GM23338 (cell line): Measurements from ENCODE around the gene SIL1. TPM values are rescaled to one million over a fixed set of nuclear protein-coding genes. Genes with fewer than 3 reads are reported as not detected.
"Not testable (repeated sequence)": the region's sequence is repeated elsewhere in the genome, so short reads cannot be mapped to it uniquely, and the experiment has no call there.

Experiments used
- ATAC-seq: fragments of 200-7000 bp; cut with Tn5 transposase; 3 replicates; pipeline ENCODE4 v1.9.1; 2020
- DNase-seq: peaks from one replicate; pipeline ENCODE4 v3.0.0-alpha.2; 2015; ENCODE audit warnings: low spot score
- H2AFZ ChIP-seq: fragments of 200-600 bp; sonication (generic); 2 replicates; pipeline ENCODE4 v1.8.0; 2016; ENCODE audit warnings: antibody characterized with exemption, mild to moderate bottlenecking, moderate library complexity
- H3F3A ChIP-seq: fragments of 200-600 bp; sonication (generic); replicated peaks from 2 replicates; pipeline ENCODE4 v1.8.0; 2017; ENCODE audit warnings: antibody characterized with exemption, mixed run types, low read depth
- H3K27ac ChIP-seq: fragments of 200-600 bp; sonication (generic); 2 replicates; pipeline ENCODE4 v1.6.1; 2016; ENCODE audit warnings: low read depth
- H3K27me3 ChIP-seq: fragments of 200-600 bp; sonication (generic); 2 replicates; pipeline ENCODE4 v1.8.0; 2016; ENCODE audit warnings: mild to moderate bottlenecking, mixed run types, moderate library complexity; ENCODE audit not compliant: insufficient read depth
- H3K36me3 ChIP-seq: fragments of 200-600 bp; sonication (generic); 2 replicates; pipeline ENCODE4 v1.8.0; 2016; ENCODE audit warnings: mild to moderate bottlenecking; ENCODE audit not compliant: insufficient read depth
- H3K4me1 ChIP-seq: fragments of 200-600 bp; sonication (generic); 2 replicates; pipeline ENCODE4 v1.8.0; 2016; ENCODE audit warnings: mild to moderate bottlenecking, moderate library complexity; ENCODE audit not compliant: insufficient read depth
- H3K4me2 ChIP-seq: fragments of 200-600 bp; sonication (generic); 2 replicates; pipeline ENCODE4 v1.7.1; 2017; ENCODE audit warnings: mixed run types
- H3K4me3 ChIP-seq: fragments of 200-600 bp; sonication (generic); 2 replicates; pipeline ENCODE4 v1.6.1; 2016; ENCODE audit warnings: mixed run types
- H3K79me2 ChIP-seq: fragments of 200-600 bp; sonication (generic); replicated peaks from 2 replicates; pipeline ENCODE4 v1.8.0; 2017; ENCODE audit warnings: mild to moderate bottlenecking; ENCODE audit not compliant: insufficient read depth
- H3K9me2 ChIP-seq: fragments of 200-600 bp; sonication (generic); 2 replicates; pipeline ENCODE4 v1.8.0; 2017; ENCODE audit not compliant: insufficient read depth
- H4K20me1 ChIP-seq: fragments of 200-600 bp; sonication (generic); replicated peaks from 2 replicates; pipeline ENCODE4 v1.8.0; 2017; ENCODE audit warnings: mild to moderate bottlenecking; ENCODE audit not compliant: insufficient read depth
- H3K27ac Mint-ChIP-seq: 2 replicates; pipeline ENCODE4 v1.8.0; 2020; ENCODE audit warnings: inconsistent platforms, mild to moderate bottlenecking, moderate library complexity, mixed read lengths
- H3K27me3 Mint-ChIP-seq: 3 replicates; pipeline ENCODE4 v1.8.0; 2022; ENCODE audit warnings: low read depth, mild to moderate bottlenecking, moderate library complexity, mixed read lengths, inconsistent platforms; ENCODE audit not compliant: insufficient read depth, poor library complexity
- H3K36me3 Mint-ChIP-seq: 3 replicates; pipeline ENCODE4 v1.8.0; 2021; ENCODE audit warnings: low read depth, mild to moderate bottlenecking, inconsistent platforms, moderate library complexity, mixed read lengths
- H3K4me1 Mint-ChIP-seq: 3 replicates; pipeline ENCODE4 v1.8.0; 2020; ENCODE audit warnings: mild to moderate bottlenecking, inconsistent platforms, mixed read lengths
- H3K4me3 Mint-ChIP-seq: 3 replicates; pipeline ENCODE4 v1.8.0; 2021; ENCODE audit warnings: moderate library complexity, mild to moderate bottlenecking, inconsistent platforms, mixed read lengths
- H3K9me3 Mint-ChIP-seq: 3 replicates; pipeline ENCODE4 v1.8.0; 2020; ENCODE audit warnings: moderate library complexity, mild to moderate bottlenecking, inconsistent platforms, mixed read lengths
- JUNB ChIP-seq: IDR thresholded peaks from one replicate; pipeline ENCODE4 v1.6.1; 2016; ENCODE audit warnings: antibody characterized with exemption; ENCODE audit not compliant: unreplicated experiment
- NANOG ChIP-seq: IDR thresholded peaks from 2 replicates; pipeline ENCODE4 v1.6.1; 2016; ENCODE audit warnings: antibody characterized with exemption, borderline replicate concordance
- STAT1 ChIP-seq: IDR thresholded peaks from one replicate; pipeline ENCODE4 v1.6.1; 2016; ENCODE audit warnings: antibody characterized with exemption; ENCODE audit not compliant: unreplicated experiment
- polyA plus RNA-seq: library from polyadenylated mRNA; unstranded; fragments of >200 nt; fragmentation: Nextera tagmentation; extraction: Ambion mirVana; gene quantifications from 2 replicates; pipeline ENCODE4 v1.2.1, GENCODE V29; 2016
- total RNA-seq: library from RNA; depleted of rRNA; stranded (reverse); fragments of >200 nt; shearing (Covaris generic); gene quantifications from 2 replicates; pipeline ENCODE4 v1.2.3, GENCODE V29; 2014
- TF ChIP-seq, protein P1 (sequence below): IDR thresholded peaks from one replicate; pipeline ENCODE4 v1.6.1; 2018; ENCODE audit warnings: antibody characterized with exemption; ENCODE audit not compliant: unreplicated experiment

The SIL1 gene
- total and polyA plus RNA-seq, 2 experiments from 2014 or later: 5.5 to 5.9 TPM

DNA sequence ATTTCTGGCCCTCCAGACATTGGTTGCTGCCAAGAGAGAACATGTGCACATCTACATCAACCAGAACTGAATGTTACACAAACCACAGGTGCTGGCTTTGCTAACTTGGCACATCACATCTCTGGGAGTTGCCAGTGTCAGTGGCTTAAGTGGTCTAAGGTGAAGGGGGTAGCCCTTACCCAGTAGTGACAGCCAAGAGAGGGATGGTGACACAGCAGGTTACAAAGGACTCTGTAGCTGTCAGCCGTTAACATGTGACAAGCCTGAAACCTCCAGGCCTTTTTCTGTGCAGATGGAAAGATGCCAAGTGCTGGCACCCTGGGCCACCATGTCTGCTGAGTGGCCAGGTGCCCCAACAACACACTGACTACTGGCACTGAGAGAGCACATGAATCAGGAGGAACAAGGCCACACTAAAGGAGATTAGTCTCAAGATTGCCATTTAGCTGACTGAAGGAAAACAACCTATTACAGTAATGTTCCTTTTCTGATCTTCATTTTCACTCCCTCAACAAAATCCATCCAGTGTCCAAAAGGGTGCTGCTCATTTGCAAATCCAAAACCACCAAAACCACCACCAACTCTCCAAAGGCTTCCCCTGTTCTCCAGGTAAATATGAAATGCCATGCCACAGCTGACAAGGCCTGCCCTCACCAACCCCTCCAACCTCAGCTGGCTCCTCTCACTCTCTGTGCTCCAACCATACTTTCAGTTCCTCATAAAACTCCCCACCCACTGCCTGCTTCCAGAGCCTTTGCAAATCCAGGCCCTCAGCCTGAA is 20.2 kb downstream of the SIL1 start (continued):
- TF ChIP-seq STAT1 (no peak), JUNB (no peak), NANOG (no peak)
- TF ChIP-seq, protein P1, sequence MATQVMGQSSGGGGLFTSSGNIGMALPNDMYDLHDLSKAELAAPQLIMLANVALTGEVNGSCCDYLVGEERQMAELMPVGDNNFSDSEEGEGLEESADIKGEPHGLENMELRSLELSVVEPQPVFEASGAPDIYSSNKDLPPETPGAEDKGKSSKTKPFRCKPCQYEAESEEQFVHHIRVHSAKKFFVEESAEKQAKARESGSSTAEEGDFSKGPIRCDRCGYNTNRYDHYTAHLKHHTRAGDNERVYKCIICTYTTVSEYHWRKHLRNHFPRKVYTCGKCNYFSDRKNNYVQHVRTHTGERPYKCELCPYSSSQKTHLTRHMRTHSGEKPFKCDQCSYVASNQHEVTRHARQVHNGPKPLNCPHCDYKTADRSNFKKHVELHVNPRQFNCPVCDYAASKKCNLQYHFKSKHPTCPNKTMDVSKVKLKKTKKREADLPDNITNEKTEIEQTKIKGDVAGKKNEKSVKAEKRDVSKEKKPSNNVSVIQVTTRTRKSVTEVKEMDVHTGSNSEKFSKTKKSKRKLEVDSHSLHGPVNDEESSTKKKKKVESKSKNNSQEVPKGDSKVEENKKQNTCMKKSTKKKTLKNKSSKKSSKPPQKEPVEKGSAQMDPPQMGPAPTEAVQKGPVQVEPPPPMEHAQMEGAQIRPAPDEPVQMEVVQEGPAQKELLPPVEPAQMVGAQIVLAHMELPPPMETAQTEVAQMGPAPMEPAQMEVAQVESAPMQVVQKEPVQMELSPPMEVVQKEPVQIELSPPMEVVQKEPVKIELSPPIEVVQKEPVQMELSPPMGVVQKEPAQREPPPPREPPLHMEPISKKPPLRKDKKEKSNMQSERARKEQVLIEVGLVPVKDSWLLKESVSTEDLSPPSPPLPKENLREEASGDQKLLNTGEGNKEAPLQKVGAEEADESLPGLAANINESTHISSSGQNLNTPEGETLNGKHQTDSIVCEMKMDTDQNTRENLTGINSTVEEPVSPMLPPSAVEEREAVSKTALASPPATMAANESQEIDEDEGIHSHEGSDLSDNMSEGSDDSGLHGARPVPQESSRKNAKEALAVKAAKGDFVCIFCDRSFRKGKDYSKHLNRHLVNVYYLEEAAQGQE: no peak

DNA sequence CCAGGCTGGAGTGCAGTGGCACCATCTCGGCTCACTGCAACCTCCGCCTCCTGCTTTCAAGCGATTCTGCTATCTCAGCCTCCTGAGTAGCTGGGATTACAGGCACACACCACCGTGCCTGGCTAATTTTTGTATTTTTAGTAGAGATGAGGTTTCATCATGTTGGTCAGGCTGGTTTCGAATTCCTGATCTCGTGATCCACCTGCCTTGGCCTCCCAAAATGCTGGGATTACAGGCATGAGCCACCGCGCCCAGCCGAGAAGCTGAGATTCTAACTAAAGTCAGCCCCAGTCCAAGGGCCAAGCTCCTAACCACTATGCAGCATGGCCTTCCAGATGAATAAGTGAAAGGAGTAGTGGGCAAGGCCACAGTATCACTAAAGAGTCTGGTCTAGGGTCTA is 20.9 kb downstream of the SIL1 start:
- H3K9me2 ChIP-seq, H3K27ac ChIP-seq, DNase-seq, H4K20me1 ChIP-seq, ATAC-seq, H2AFZ ChIP-seq, H3K4me1 ChIP-seq, H3K4me3 ChIP-seq, H3K9me3 Mint-ChIP-seq, H3K36me3 ChIP-seq, H3K36me3 Mint-ChIP-seq, H3F3A ChIP-seq, H3K79me2 ChIP-seq, H3K4me3 Mint-ChIP-seq, H3K27ac Mint-ChIP-seq, H3K27me3 Mint-ChIP-seq, H3K4me2 ChIP-seq, H3K27me3 ChIP-seq: not testable (repeated sequence)
- peaks cover 16% of the 10 kb centered on the region for H3K4me1 Mint-ChIP-seq

DNA sequence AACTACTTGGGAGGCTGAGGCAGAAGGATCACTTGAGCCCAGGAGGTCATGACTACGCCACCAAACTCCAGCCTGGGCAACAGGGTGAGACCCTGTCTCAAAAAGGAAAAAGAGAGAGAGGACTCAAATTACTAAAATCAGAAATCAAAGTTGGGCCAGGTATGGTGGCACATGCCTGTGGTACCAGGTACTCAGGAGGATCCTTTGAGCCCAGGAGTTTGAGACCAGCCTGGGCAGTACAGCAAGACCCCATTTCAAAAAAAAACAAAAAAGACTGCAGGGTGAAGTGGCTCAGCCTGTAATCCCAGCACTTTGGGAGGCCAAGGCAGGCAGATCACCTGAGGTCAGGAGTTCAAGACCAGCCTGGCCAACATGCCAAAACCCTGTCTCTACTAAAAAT is 23.8 kb downstream of the SIL1 start:
- peaks cover 12% of the 10 kb centered on the region for H3K4me1 Mint-ChIP-seq
- not testable (repeated sequence) for H3K36me3 Mint-ChIP-seq, H3K4me1 ChIP-seq, H3K79me2 ChIP-seq, H3K4me2 ChIP-seq, ATAC-seq, H3K27ac ChIP-seq, H3K36me3 ChIP-seq, H3K4me3 Mint-ChIP-seq, H4K20me1 ChIP-seq, H3K9me2 ChIP-seq, DNase-seq, H3K27me3 ChIP-seq, H2AFZ ChIP-seq, H3K27me3 Mint-ChIP-seq, H3K27ac Mint-ChIP-seq, H3K4me3 ChIP-seq, H3F3A ChIP-seq
- H3K9me3 Mint-ChIP-seq: peaks cover 22% of the 10 kb centered on the region
